NCI-H69 (cell line): ENCODE data around the gene NCAPD3.
"Not testable (repeated sequence)": the region's sequence is repeated elsewhere in the genome, so short reads cannot be mapped to it uniquely, and the experiment has no call there.

Source experiments
- DNase-seq: peaks from one replicate; lab custom pipeline; 2025; lab: John Stamatoyannopoulos, UW

NCAPD3 gene

DNA sequence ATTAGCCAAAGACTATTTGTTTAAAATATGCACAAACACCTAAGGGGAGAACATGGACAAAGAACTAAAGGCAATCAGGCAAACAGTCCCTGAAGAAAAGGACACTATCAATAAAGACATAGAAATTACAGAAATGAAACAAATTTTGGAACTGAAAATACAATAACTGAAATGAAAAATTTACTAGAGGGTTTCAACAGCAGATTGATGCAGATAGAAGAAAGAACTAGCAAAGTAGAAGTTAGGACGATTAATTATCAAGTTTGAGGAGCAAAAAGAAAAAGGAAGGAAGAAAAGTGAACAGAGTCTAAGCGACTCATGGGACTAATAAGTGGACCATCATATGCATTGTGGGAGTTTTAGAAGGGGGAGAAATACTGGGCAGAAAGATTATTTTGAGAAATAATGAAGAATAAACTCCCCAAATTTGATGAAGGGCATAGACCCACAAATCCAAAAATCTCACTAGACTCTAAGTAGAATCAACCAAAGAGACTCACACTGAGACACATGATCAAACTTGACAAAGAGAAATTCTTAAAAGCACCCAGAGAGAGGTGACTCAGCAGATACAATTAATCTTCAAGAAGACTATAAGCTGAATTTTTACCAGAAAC lies 92.0 kb downstream of the NCAPD3 start:
- no peak for DNase-seq

DNA sequence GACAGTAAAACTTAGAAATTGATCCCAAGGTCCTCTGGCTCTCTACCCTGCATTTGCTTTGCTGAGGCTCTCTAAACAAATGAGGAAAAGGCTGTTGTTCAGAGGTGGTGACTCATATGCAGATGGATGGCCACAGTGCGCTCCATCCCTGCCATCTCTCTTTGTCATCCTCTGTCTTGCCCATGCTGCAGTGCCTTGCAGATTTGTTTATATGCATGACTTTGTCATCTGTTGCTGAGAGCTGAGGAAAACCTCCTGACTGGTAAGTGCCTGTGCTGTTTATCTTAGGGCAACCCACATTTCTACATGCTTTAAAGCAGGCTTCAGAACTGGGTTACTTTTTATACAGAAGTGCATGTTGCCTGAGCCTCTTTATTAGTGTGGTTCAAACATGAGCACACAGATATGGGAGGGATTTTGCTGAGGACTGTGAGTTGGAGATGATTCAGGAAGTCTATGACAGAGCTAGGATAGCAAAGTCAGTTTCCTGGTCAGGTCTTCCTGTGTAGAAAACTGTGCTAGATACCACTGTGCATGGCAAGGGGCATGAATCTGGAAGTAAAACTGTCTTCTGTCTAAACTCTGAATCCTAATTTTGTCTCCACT lies 97.4 kb downstream of the NCAPD3 start:
- no peak for DNase-seq

DNA sequence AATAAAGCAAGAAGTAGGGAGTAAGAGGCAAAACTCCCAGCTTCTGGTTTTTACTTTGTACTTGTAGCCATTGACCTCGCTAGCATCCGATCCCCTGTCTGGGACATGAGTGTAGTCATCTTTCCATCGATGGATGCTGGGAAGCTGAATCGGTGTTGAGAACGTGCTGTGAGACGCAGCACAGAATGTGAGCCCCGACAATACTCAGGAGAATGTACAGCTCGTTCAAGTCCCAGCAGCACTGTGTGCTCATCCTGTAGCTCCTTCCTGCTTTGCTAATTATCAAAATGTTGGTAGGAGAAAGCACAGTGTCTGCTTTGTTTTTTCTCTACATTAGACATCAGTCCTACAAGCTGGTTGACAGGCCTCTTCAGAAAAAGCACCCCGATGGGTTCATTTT lies 98.3 kb downstream of the NCAPD3 start:
- DNase-seq: no peak

DNA sequence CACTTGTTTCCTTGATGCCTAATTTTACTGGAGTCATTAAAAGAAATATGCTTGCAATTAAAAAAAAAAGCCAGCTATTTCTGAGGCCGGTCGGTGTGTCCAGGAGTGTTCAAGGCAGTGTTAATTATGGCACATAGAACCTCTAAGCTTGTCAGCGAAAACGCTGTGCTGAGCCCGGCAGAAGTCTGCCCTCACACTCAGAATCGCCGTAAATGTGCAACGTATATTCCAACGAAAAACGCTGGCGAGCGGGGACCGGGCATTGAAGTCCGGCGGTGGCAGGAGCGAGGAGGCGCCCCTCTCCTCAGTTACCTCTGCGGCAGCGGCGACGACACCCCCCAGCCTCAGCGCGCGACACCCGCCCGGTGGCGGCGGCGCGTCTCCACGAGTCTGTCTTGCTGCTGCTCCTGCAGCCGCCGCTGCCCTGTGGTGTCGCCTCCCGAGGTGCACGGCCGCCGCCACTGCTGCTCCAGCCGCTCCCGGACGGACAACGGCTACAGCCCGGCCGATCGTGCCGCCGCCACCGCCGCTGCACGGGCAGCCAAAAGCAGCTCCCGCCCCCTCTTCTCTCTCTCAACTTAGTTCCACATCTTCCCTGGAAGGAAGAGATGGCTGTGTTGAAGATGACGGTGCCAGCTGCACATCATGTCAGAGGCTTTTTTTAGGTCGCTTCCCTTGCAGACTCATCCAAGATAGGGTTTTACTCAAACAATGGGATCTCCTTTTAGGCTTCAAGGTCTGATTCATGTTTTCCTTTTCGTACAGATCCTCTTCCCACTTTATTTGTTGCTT lies 98.9 kb downstream of the NCAPD3 start:
- DNase-seq: no peak

DNA sequence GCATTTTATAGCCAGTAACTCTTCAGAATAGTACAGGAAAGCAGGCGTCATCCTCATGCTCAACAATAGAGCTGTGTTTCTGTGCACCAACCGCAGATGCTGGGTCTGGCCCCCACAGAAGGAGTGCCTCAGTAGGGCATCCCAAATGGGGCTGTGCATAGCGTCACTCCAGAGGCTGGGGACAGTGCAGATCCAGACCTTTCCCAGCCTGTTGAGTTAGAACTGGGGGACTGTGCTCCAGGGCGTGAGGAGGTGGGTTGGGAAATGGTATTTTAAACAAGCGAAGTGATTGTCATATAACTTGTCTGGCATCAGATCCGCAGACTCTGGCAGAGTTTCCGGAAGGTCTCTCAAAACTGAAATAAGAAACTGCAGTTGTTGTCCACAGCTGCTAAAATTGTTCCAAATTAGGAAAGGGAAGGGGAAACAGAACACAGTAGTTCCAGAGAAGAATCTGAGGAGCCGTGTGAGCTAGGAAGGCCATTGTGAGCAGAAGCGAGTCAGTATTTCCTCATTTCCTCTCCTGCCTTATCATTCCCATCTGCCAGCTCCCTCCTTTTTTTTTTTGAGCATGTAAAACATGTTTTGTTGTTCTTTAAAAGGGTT lies 102.7 kb downstream of the NCAPD3 start:
- no peak for DNase-seq

DNA sequence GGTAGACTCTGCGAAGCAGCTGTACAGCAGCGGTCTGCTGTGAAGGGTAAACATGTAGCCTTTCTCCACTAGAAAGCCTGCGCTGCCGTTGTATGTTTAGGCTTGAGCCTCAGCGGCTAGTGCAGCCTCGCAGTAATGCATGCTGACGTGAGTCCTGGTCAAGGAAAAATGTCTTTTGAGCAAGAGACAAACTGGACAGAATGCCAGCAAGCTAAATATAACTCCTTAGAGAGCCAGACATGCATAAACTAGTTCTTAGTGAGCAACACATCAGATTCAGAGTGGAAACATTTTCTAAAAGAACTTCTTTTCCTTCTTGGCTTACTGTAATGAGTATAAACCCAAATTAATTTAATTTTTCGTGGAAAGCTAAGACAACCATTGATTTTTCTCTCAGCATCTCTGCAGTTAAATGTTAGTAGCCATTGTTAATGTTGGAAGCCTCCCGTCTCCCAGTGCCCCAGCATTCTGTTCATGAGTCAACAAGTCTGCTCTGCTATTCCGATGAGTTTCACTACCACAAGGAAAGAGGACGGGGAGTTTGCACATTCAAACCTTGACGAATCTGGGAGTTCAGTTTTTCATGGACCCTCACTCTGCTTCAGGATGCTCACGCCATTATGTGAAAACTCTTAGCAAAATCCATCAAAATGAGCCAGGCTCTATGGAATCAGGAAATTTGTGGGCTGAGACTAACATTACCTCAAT lies 103.5 kb downstream of the NCAPD3 start:
- DNase-seq: no peak

DNA sequence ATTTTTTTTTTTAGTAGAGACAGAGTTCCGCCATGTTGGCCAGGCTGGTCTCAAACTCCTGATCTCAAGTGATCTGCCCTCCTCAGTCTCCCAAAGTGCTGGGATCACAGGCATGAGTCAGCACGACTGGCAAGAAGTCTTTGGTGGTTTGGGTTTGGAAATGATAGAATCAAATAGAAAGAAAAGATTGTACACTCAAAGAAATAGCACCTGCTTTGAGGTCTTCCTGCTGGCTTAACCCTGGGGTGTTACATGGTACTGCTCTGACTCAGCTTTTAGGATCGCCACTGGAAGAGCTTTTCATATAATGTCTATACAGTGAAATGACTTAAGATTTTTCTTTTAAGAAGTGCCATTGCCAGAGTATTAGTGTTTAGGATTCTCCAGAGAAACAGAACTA lies 104.7 kb downstream of the NCAPD3 start:
- DNase-seq: no peak

DNA sequence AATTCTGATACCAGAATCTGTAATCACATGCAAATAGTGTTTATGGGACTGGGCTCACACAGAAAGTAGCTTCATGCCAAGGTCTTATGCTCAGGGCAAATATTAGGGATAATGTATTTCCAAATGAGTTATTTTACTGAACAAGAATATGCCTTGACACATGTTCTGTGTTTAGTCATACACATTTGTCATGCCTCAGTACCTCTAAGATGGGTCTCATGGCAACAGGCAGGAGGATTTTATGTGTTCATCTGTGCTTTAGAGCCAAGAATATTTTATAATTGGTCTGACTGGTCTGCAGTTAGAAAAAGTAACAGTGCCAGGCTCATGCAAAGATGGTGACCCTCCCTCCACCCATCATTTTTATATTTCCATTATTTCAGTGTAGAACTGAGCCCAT lies 105.8 kb downstream of the NCAPD3 start:
- DNase-seq: no peak

DNA sequence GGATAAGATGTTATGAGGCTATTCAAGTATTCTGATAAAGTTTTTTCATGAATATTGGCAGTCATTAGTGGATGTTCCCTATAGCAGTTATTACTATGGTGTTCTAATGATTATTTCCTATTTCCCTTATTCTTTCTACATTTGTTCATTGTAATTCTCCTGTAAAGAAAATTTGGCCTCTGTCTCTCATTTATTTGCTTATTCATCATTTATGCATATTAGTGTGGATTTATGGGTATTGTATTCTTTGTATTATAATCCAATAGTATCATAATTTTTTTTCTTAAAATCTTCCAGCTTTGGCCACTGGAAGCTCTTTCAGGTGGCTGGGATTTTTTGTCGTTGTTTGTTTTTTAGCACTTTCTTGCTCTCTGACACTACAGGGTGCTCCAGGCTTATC lies 107.6 kb downstream of the NCAPD3 start:
- no peak for DNase-seq

DNA sequence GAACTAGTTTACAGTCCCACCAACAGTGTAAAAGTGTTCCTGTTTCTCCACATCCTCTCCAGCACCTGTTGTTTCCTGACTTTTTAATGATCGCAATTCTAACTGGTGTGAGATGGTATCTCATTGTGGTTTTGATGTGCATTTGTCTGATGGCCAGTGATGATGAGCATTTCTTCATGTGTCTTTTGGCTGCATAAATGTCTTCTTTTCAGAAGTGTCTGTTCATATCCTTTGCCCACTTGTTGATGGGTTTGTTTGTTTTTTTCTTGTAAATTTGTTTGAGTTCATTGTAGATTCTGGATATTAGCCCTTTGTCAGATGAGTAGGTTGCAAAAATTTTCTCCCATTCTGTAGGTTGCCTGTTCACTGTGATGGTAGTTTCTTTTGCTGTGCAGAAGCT lies 110.0 kb downstream of the NCAPD3 start:
- not testable (repeated sequence) for DNase-seq

DNA sequence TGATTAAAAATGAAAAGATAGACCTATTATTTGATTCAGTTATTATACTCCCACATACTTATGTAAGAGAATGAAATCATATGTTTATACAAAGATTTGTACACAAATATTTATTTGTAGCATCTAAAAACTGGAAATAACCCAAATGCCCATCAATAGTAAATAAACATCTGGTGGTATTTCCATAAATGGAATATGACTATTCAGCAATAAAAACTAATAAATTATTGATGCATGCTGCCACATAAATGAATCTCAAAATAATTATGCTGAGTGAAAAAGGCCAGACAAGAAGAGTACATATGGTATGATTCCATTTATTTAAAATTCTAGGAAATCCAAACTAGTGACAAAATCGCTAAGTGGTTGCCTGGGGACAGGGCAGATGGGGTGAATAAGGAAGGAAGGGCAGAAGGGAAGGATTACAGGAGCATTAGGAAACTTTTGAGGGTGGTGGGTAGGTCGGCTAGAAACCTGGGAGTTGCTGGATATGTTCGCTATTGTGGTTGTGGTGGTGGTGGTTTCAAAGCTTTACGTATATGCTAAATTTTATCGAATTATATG lies 113.4 kb downstream of the NCAPD3 start:
- DNase-seq: no peak
